ENCODE data around the gene SLC49A3. TPM values are rescaled to one million over a fixed set of nuclear protein-coding genes. Genes with fewer than 3 reads are reported as not detected.

The SLC49A3 gene
- total RNA-seq, 1 experiment from 2014 or later, result 6.9 TPM

DNA sequence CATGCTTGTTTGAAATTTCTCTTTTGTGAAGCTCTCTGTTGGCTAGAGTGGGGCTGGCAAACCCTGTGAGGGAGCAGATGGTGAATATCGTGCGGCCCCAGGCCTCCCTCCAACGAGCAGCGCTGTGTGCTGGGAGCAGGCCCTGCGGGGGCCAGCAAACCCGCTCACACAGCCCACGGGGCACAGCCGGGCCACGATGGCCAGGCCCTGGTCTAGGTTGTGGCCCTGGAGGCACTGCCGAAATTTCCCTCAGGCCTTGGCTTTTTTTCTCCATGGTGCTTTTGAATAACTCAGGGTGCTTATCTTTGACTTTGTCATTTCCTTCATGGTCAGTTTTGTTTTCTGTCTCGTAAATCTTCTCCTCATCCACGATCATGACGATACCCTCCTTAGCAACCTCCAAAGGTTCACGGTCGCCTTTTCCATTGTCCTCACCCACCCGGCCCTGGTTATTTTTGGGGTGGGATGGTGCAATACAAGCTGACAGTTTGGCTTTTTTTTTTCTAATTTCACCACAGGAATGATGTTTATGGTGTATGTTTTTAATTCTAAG, 37.4 kb upstream of the SLC49A3 start:
- DNase-seq, result no peak
- H3T11ph ChIP-seq (ENCODE audit: low read length), result no peak overlapping the region
- H3K4ac ChIP-seq (ENCODE audit: low read depth, low read length), result no peak overlapping the region
- H2AK5ac ChIP-seq (ENCODE audit: insufficient read length, low read length), result no peak overlapping the region
- H3K27ac Mint-ChIP-seq, result peak overlapping the region in 2 of 3 experiments; percentile 16 to 35; a peak in 2 of 7 replicates
- H2BK120ac ChIP-seq (ENCODE audit: low read depth, low read length, poor library complexity, severe bottlenecking), result no peak overlapping the region
- H3K23ac ChIP-seq (ENCODE audit: insufficient read length, low read depth, low read length), result no peak overlapping the region
- H3K14ac ChIP-seq (ENCODE audit: insufficient read depth, low read length), result no peak overlapping the region
- H4K91ac ChIP-seq (ENCODE audit: insufficient read length, low read depth, low read length), result no peak overlapping the region
- H4K8ac ChIP-seq (replicated peaks; ENCODE audit: insufficient read length, low read depth, low read length), result no peak overlapping the region
- H3K56ac ChIP-seq (ENCODE audit: insufficient read length, low read depth, low read length), result no peak overlapping the region
- no peak overlapping the region for H2BK12ac ChIP-seq (ENCODE audit: insufficient read length, low read depth, low read length)
- no peak overlapping the region for H3K18ac ChIP-seq (ENCODE audit: insufficient read length, low read depth, low read length)
- no peak overlapping the region; a peak in 1 of 5 replicates for H3K4me3 Mint-ChIP-seq
- H3K4me2 ChIP-seq (ENCODE audit: insufficient read depth, insufficient read length, low read length), result no peak overlapping the region
- H3K4me1 ChIP-seq (ENCODE audit: insufficient read depth, low read length), result no peaks in the 10 kb centered on the region
- H3K9me3 ChIP-seq (ENCODE audit: control insufficient read depth, low read depth, low read length), result no peaks in the 10 kb centered on the region
- H3K27me3 Mint-ChIP-seq (ENCODE audit: low read depth), result no peaks in the 10 kb centered on the region; the same call in 1 of the 2 replicates
- peaks cover 3% of the 10 kb centered on the region for H3K79me1 ChIP-seq (ENCODE audit: insufficient read depth, low read depth, low read length, poor library complexity, severe bottlenecking)
- no peak overlapping the region for H2BK15ac ChIP-seq (ENCODE audit: low read depth, low read length)
- no peak overlapping the region for H2BK20ac ChIP-seq (ENCODE audit: low read depth, low read length, poor library complexity, severe bottlenecking)
- H3K23me2 ChIP-seq (ENCODE audit: insufficient read length, low read depth, low read length, poor library complexity, severe bottlenecking), result no peaks in the 10 kb centered on the region
- H3K4me1 Mint-ChIP-seq, result no peaks in the 10 kb centered on the region
- no peak overlapping the region for H2AFZ ChIP-seq (ENCODE audit: low read length)
- H4K20me1 ChIP-seq (ENCODE audit: control insufficient read depth, insufficient read depth, insufficient read length), result no peaks in the 10 kb centered on the region
- TF ChIP-seq, protein P1, sequence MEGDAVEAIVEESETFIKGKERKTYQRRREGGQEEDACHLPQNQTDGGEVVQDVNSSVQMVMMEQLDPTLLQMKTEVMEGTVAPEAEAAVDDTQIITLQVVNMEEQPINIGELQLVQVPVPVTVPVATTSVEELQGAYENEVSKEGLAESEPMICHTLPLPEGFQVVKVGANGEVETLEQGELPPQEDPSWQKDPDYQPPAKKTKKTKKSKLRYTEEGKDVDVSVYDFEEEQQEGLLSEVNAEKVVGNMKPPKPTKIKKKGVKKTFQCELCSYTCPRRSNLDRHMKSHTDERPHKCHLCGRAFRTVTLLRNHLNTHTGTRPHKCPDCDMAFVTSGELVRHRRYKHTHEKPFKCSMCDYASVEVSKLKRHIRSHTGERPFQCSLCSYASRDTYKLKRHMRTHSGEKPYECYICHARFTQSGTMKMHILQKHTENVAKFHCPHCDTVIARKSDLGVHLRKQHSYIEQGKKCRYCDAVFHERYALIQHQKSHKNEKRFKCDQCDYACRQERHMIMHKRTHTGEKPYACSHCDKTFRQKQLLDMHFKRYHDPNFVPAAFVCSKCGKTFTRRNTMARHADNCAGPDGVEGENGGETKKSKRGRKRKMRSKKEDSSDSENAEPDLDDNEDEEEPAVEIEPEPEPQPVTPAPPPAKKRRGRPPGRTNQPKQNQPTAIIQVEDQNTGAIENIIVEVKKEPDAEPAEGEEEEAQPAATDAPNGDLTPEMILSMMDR (conservative IDR thresholded peaks at IDR 0.05), result no peak
- WGBS (ENCODE audit: extremely low coverage, insufficient read length, low lambda C conversion rate), result no CpG with 5 or more reads among the region's 16 CpGs
- H3K27ac ChIP-seq (ENCODE audit: insufficient read length, low read depth, low read length), result no peak overlapping the region
- H2BK5ac ChIP-seq (ENCODE audit: insufficient read length, low read length), result no peak overlapping the region
- no peaks in the 10 kb centered on the region; a peak in 1 of 5 replicates for H3K9me3 Mint-ChIP-seq
- H4K5ac ChIP-seq (ENCODE audit: insufficient read length, low read depth, low read length), result no peak overlapping the region
- H3K9ac ChIP-seq (ENCODE audit: extremely low read depth, insufficient read length, low read length), result no peak overlapping the region
- H3K36me3 Mint-ChIP-seq (ENCODE audit: insufficient read depth in 1 of 3, low read depth in 3 of 3), result peaks cover 25 to 52% (median 34%) of the 10 kb centered on the region in 3 experiments
- H3K79me2 ChIP-seq (ENCODE audit: insufficient read depth, low read length), result peaks cover 19% of the 10 kb centered on the region; the same call in 1 of the 2 replicates
- H3K27me3 ChIP-seq (ENCODE audit: insufficient read depth, low read length), result no peaks in the 10 kb centered on the region
